Ovary (tissue), 9 donors: ENCODE results near the gene UPK3BL1. TPM values are rescaled to one million over a fixed set of nuclear protein-coding genes. Genes with fewer than 3 reads are reported as not detected.
"Not testable (repeated sequence)": the region's sequence is repeated elsewhere in the genome, so short reads cannot be mapped to it uniquely, and the experiment has no call there.

Source experiments
- DNase-seq, 5 donors: peaks; one replicate each; pipeline ENCODE4 v3.0.0-alpha.2; 2019 to 2020
- H3K27ac ChIP-seq, 2 donors: fragments of 200-600 bp; one replicate each; pipeline versions ENCODE4 v1.5.1 to v1.8.0; 2019 to 2022
- H3K27me3 ChIP-seq: fragments of 200-600 bp; one replicate; pipeline ENCODE4 v1.8.0; 2022
- H3K36me3 ChIP-seq: fragments of 200-600 bp; sonication (generic); one replicate; pipeline ENCODE4 v1.5.1; 2019
- H3K4me1 ChIP-seq: one replicate; pipeline ENCODE4 v1.8.1; 2013; ENCODE audit warnings: mild to moderate bottlenecking, moderate library complexity; ENCODE audit not compliant: insufficient read depth
- H3K4me3 ChIP-seq: fragments of 200-600 bp; sonication (generic); one replicate; pipeline ENCODE4 v1.5.1; 2017
- H3K9me3 ChIP-seq, 2 donors: fragments of 200-600 bp in 1 of 2; sonication (generic) in 1 of 2; one replicate each; pipeline versions ENCODE4 v1.5.1 to v1.8.1; 2013 to 2019; ENCODE audit warnings: mild to moderate bottlenecking in 1 of 2, moderate library complexity in 1 of 2
- WGBS, 3 donors: extraction: QIAGEN DNeasy Blood & Tissue Kit in 1 of 3; methylation state at CpG; one replicate each; pipeline versions ENCODE4 v1.1.5 to v1.1.7; 2013 to 2017; 5-methylcytosine and 5-hydroxymethylcytosine counted together
- intact Hi-C, 4 donors: fragments of 100-400 bp; cut with DNase I; formaldehyde crosslinking; loops; one replicate each; pipeline versions ENCODE4 v1.11.0 to v1.15.1; 2022 to 2023
- polyA plus RNA-seq, 2 donors: library from polyadenylated mRNA; stranded (reverse); fragments of 200-250 nt in 1 of 2; fragments of 350-450 nt in 1 of 2; fragmentation: Illumina TruSeq in 1 of 2; extraction: RNeasy Lipid Tissue Mini Kit (QIAGEN cat#74804) in 1 of 2; gene quantifications; one replicate each; pipeline ENCODE4 v1.2.3, GENCODE V29; 2013 to 2014
- total RNA-seq, 7 donors: library from RNA; depleted of rRNA in 2 of 7; stranded (reverse); fragments of >200 nt in 2 of 7; fragmentation: NEBNext Ultra II Directional in 3 of 7; extraction: Animal tissue kit (Norgen Biotek cat#: 25700) in 3 of 7; gene quantifications; one replicate each; pipeline versions ENCODE4 v1.1.0 to v1.2.4, GENCODE V29; 2016 to 2023
- donor health status: DM: no; HTN: no; CAD: no; lungs with moderate emphysema.
- donor health status: DM: no; HTN: no; CAD: no.
- donor health status: Bipolar disorder and iron deficiency.
- donor health status: DM: yes; HTN: yes; CAD: no.
- donor health status: DM: no; HTN: no; CAD: no.
- donor health status: DM: yes; HTN: yes; CAD: no.

The UPK3BL1 gene
- total and polyA plus RNA-seq, 9 donors, result 7.3 to 52.7 (median 18.1) TPM

- H3K4me3 ChIP-seq, H3K4me1 ChIP-seq, H3K9me3 ChIP-seq, H3K27ac ChIP-seq, intact Hi-C loops, H3K27me3 ChIP-seq, H3K36me3 ChIP-seq: not testable (repeated sequence)
- 68 to 100% methylated on average over 1 to 5 of the region's 8 CpGs; no CpG with 5 or more reads in 1 of the 3 donors for WGBS, 3 donors
- DNase-seq, result peak in 2 of 5 donors; percentile 4 to 27
These were observed 24.5 kb downstream of the UPK3BL1 start for GRCh38 chr7:102618122-102618521.

GRCh38 chr7:102616507-102617125 is 26.0 kb downstream of the UPK3BL1 start, which contains the start of gene RASA4:
Gene RASA4, minus strand, starts transcription at chr7:102616756. Its CDS starts 67 bp downstream, at chr7:102616689.
- intact Hi-C loops, H3K9me3 ChIP-seq, H3K36me3 ChIP-seq, H3K4me1 ChIP-seq, H3K27me3 ChIP-seq: not testable (repeated sequence)
- peak; percentile 55 to 81 (median 70) for DNase-seq
- Histone ChIP-seq H3K27ac (peak within 1 kb of the TSS in 1 of 2 donors; percentile 56), H3K4me3 (peak within 1 kb of the TSS; percentile 47)
- WGBS, 3 donors, result 2% methylated on average over 28 of the region's 62 CpGs; no CpG with 5 or more reads in 2 of the 3 donors

- DNase-seq, H3K4me1 ChIP-seq, H3K9me3 ChIP-seq, H3K4me3 ChIP-seq, H3K27ac ChIP-seq, intact Hi-C loops, H3K27me3 ChIP-seq, H3K36me3 ChIP-seq: not testable (repeated sequence)
- no CpG with 5 or more reads among the region's 10 CpGs for WGBS, 3 donors
These were observed 26.7 kb downstream of the UPK3BL1 start for GRCh38 chr7:102615930-102616329.

DNA sequence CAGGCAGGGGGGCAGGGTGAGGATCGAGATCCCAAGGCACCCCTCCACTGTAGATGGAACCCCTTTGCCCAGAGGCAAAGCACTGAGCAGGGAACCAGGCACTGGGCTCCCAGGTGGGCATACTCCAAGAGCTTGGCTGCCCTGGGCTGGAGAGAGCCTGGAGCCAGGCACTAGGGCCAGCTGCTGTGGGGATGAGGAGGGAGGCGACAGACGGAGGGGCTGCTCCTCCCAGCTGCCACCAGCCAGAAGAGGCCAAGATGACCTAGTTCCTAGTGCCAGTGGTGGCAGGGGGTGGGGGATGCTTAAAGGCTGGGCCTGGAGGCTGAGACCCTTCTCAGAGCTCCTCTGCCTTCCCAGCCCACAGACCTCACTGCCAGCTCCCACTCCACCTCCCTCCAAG is 27.7 kb downstream of the UPK3BL1 start:
- no CpG with 5 or more reads among the region's 3 CpGs for WGBS, 3 donors
- intact Hi-C loops, H3K9me3 ChIP-seq, H3K27me3 ChIP-seq, H3K4me3 ChIP-seq, DNase-seq, H3K27ac ChIP-seq, H3K4me1 ChIP-seq, H3K36me3 ChIP-seq: not testable (repeated sequence)

GRCh38 chr7:102614346-102614697 is 28.3 kb downstream of the UPK3BL1 start:
- H3K27ac ChIP-seq, H3K4me1 ChIP-seq, H3K36me3 ChIP-seq, H3K4me3 ChIP-seq, DNase-seq, H3K9me3 ChIP-seq, H3K27me3 ChIP-seq, intact Hi-C loops: not testable (repeated sequence)
- WGBS, 3 donors, result no CpG with 5 or more reads among the region's 4 CpGs

DNA sequence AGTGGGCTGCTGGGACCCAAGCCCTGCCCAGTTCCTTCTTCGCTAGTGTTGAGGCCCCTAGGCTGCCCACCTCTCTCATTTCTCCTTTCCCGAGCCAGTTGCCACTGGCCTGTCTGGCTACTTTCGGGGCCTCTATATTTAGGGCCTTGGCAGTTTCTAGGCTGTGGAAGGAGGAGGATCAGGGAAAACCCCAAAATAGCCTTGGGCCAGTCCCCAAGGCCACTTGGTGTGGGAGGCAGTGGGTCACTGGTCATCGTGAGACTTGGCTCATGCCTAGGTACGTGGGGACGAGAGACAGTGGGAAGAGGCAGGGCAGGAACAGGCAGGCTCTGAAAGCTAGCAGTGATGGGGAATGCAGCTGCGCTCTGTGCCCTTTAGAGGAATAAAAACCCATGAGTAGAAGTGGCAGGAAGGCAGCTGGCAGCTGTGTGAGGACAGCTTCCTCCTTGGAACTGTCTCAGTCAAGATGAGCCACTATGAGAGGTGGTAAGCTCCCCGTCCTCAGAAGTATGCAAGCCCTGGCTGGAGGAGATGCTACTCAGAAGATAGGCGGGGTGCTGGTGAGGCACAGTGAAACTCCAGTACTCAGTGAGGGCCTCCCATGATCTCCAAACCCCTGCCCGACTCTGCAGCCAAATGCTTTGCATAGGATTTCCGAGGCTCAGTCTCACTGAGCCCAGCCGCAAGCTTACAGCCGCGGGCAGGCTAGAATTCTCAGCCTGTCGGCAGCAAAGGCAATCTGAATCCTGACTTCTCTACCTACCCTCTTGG is 28.8 kb downstream of the UPK3BL1 start:
- peak in 4 of 5 donors; percentile 13 to 49 (median 20) for DNase-seq
- H3K4me1 ChIP-seq, intact Hi-C loops, H3K9me3 ChIP-seq, H3K4me3 ChIP-seq, H3K27me3 ChIP-seq, H3K36me3 ChIP-seq: not testable (repeated sequence)
- WGBS, 3 donors, result 52% methylated on average over 4 of the region's 15 CpGs; no CpG with 5 or more reads in 2 of the 3 donors
- H3K27ac ChIP-seq, result peak overlapping the region in 1 of 2 donors; percentile 49

- peak; percentile 22 to 78 (median 63) for DNase-seq
- H3K4me1 ChIP-seq, H3K27me3 ChIP-seq, H3K9me3 ChIP-seq, H3K36me3 ChIP-seq, H3K4me3 ChIP-seq, intact Hi-C loops: not testable (repeated sequence)
- H3K27ac ChIP-seq, result peak overlapping the region in 1 of 2 donors; percentile 61
- WGBS, 3 donors, result 0 to 8% (median 2%) methylated on average over 2 to 8 of the region's 10 CpGs
These were observed 30.8 kb downstream of the UPK3BL1 start for GRCh38 chr7:102611675-102612325.

DNA sequence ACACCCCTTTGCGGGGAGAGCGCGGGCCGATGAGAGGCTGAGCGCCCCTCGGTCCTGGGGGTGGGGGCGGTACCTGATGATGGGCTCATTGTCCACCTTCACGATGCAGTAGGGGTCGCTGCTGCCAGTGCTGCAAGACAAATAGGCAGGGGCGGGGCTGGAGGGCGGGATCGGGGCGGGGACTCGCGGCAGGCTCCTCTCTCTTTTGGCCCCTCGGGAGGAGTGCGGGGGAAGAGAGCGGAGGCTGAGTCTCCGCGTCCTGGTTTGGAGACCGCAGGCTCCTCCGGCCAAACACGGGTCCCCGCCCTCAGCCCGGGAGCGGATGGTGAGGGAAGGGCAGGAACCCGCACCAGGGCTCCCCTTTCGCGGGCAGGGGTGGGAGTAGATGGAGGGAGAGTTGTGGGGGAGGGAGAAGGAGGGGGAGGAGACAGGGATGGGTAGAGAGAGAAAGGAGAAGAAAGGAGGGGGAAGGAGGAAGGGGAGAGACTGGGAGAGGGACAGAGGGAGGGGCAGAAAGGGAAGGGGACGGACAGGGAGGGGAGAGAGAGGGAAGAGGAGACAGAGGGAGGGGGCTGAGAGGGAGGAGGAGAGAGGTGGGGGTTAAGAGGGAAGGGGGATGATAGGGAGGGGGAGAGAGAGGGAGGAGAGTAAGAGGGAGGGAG is 31.4 kb downstream of the UPK3BL1 start:
- H3K27ac ChIP-seq, H3K4me3 ChIP-seq, DNase-seq, H3K4me1 ChIP-seq, H3K9me3 ChIP-seq, H3K36me3 ChIP-seq, H3K27me3 ChIP-seq, intact Hi-C loops: not testable (repeated sequence)
- WGBS, 3 donors, result no CpG with 5 or more reads among the region's 30 CpGs

GRCh38 chr7:102610441-102610840 is 32.1 kb downstream of the UPK3BL1 start:
- H3K27ac ChIP-seq, intact Hi-C loops, H3K9me3 ChIP-seq, H3K36me3 ChIP-seq, H3K4me3 ChIP-seq, H3K4me1 ChIP-seq, H3K27me3 ChIP-seq: not testable (repeated sequence)
- DNase-seq, result peak in 3 of 5 donors; percentile 9 to 57 (median 12)
- 63 to 64% methylated on average over 3 to 4 of the region's 7 CpGs; no CpG with 5 or more reads in 1 of the 3 donors for WGBS, 3 donors

GRCh38 chr7:102609734-102610133 is 32.9 kb downstream of the UPK3BL1 start:
- H3K4me3 ChIP-seq, intact Hi-C loops, H3K27ac ChIP-seq, H3K27me3 ChIP-seq, H3K4me1 ChIP-seq, H3K9me3 ChIP-seq, H3K36me3 ChIP-seq: not testable (repeated sequence)
- peak in 1 of 5 donors; percentile 25 for DNase-seq
- WGBS, 3 donors, result 80 to 87% methylated on average over 4 to 5 of the region's 10 CpGs; no CpG with 5 or more reads in 1 of the 3 donors

DNA sequence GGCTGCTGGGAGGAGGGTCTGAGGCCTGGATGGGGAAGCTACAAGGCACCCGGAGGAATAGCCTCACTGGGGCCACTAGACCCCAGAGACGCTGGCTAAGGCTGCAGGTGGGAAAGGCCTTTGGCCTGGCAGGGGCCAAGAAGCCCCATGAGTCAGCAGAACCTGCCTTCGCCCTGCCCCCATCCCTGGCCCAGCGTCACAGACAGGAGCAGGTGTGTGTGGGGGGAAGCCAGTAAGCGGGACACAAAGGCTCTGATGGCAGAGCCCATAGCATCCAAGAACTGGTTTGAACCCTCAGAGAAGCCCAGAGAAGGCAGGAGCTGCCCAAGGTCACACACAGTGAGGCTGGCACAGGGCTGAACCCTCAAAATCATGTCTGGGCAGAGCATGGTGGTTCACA is 35.7 kb downstream of the UPK3BL1 start:
- H3K4me1 ChIP-seq, DNase-seq, H3K27me3 ChIP-seq, H3K27ac ChIP-seq, H3K4me3 ChIP-seq, H3K36me3 ChIP-seq, H3K9me3 ChIP-seq, intact Hi-C loops: not testable (repeated sequence)
- no CpG with 5 or more reads among the region's 5 CpGs for WGBS, 3 donors
